NCI-H146 (cell line): ENCODE results near the gene MEOX2.
A peak's percentile ranks its signal among the peaks of the same experiment; 100 is the strongest.

Experiments
- DNase-seq: peaks from one replicate; lab custom pipeline; 2025; lab: John Stamatoyannopoulos, UW

The MEOX2 gene

GRCh38 chr7:15686295-15686956 lies at the start of gene MEOX2:
TSS of gene MEOX2 (minus strand) at chr7:15686683. CDS start at chr7:15686402, 281 bp downstream.
- DNase-seq, result no peak

GRCh38 chr7:15729746-15730145 lies 43.3 kb upstream of the MEOX2 start:
- no peak for DNase-seq

GRCh38 chr7:15725051-15725450 lies 38.6 kb upstream of the MEOX2 start:
- no peak for DNase-seq

GRCh38 chr7:15723841-15724240 lies 37.4 kb upstream of the MEOX2 start:
- no peak for DNase-seq

- DNase-seq, result peak; percentile 25
These were observed 34.5 kb upstream of the MEOX2 start for GRCh38 chr7:15720849-15721471.

- DNase-seq, result no peak
These were observed 32.8 kb upstream of the MEOX2 start for GRCh38 chr7:15719311-15719710.

GRCh38 chr7:15715435-15715834 lies 29.0 kb upstream of the MEOX2 start:
- no peak for DNase-seq

GRCh38 chr7:15709978-15710377 lies 23.5 kb upstream of the MEOX2 start:
- no peak for DNase-seq

GRCh38 chr7:15707570-15707969 lies 21.1 kb upstream of the MEOX2 start:
- DNase-seq, result peak; percentile 3

GRCh38 chr7:15703732-15704131 lies 17.2 kb upstream of the MEOX2 start:
- DNase-seq, result no peak

GRCh38 chr7:15692501-15693020 lies 6.1 kb upstream of the MEOX2 start:
- DNase-seq, result no peak

GRCh38 chr7:15688911-15689310 lies 2.4 kb upstream of the MEOX2 start:
- DNase-seq, result no peak

- no peak for DNase-seq
These were observed 1.8 kb upstream of the MEOX2 start for GRCh38 chr7:15688279-15688626.

- DNase-seq, result no peak
These were observed 1.2 kb upstream of the MEOX2 start for GRCh38 chr7:15687546-15688278.

GRCh38 chr7:15686957-15687545 lies 568 bp upstream of the MEOX2 start:
- no peak for DNase-seq

- DNase-seq, result no peak
These were observed 857 bp downstream of the MEOX2 start for GRCh38 chr7:15685358-15686294.

- DNase-seq, result no peak
These were observed 1.6 kb downstream of the MEOX2 start for GRCh38 chr7:15684871-15685270.

- no peak for DNase-seq
These were observed 2.2 kb downstream of the MEOX2 start for GRCh38 chr7:15684111-15684800.

- DNase-seq, result no peak
These were observed 3.7 kb downstream of the MEOX2 start for GRCh38 chr7:15682751-15683245.

GRCh38 chr7:15682111-15682510 lies 4.4 kb downstream of the MEOX2 start:
- DNase-seq, result no peak

GRCh38 chr7:15681631-15682030 lies 4.9 kb downstream of the MEOX2 start:
- DNase-seq, result no peak
